ENCODE measurements around the gene MIGA2. TPM values are rescaled to one million over a fixed set of nuclear protein-coding genes. Genes with fewer than 3 reads are reported as not detected.
A peak's percentile ranks its signal among the peaks of the same experiment; 100 is the strongest.

The MIGA2 gene
- total and polyA plus RNA-seq, 2 of the 8 experiments (the other 6 are each of a cell fraction or from before 2014, with no cell fraction given), result 24.6 to 39.0 TPM

DNA sequence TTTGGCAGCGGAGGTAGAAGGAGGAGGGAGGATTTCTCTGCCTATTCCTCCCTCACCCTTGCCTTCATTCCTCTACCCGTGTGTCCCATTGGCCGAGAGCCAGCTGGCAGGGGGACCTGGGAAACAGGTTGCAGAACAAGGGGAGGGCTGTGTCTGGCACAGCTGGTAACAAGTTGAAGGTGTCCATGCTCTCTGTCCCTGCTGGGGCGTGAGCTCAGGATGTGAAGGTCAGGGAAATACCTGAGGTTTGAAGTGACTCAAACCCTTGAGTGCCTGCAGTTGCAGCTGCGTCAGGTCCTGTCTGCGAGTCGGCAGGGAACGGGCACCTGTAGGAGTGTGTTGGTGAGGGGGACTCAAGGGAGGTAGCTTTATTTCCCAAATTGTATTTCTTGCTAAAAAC, 16.2 kb downstream of the MIGA2 start:
- FAIRE-seq, result no peak
- no peak overlapping the region for H2BK5ac ChIP-seq (ENCODE audit: low read depth, low read length)
- no peak for DNase-seq (ENCODE audit: low read depth in 1 of 2, low spot score in 2 of 2)
- no peak overlapping the region for H2BK20ac ChIP-seq (ENCODE audit: low read length)
- H3K36me3 ChIP-seq (ENCODE audit: control insufficient read depth in 2 of 4, insufficient read depth in 4 of 4, low read length in 3 of 4), result peaks cover 4 to 24% (median 9%) of the 10 kb centered on the region in 4 experiments; a peak in 7 of 8 replicates
- H3K14ac ChIP-seq (ENCODE audit: insufficient read length), result no peak overlapping the region
- H3K4me2 ChIP-seq (ENCODE audit: insufficient read depth in 1 of 2, low read depth in 2 of 2, low read length in 2 of 2), result no peak overlapping the region
- H3K4me1 ChIP-seq (replicated peaks in 1 of 4; ENCODE audit: control insufficient read depth in 3 of 4, insufficient read depth in 4 of 4, low read length in 3 of 4), result no peaks in the 10 kb centered on the region
- H2BK12ac ChIP-seq (ENCODE audit: low read depth, low read length), result no peak overlapping the region
- H3K4ac ChIP-seq (replicated peaks; ENCODE audit: insufficient read length, low read depth, low read length), result no peak overlapping the region
- no peak overlapping the region for H3K27ac ChIP-seq (ENCODE audit: low read depth, low read length)
- H3K79me2 ChIP-seq (ENCODE audit: control insufficient read depth in 1 of 2, insufficient read depth in 2 of 2, low read length in 2 of 2), result no peaks in the 10 kb centered on the region
- no peaks in the 10 kb centered on the region for H3K79me1 ChIP-seq (ENCODE audit: low read depth, low read length)
- no peak overlapping the region for H3K4me3 ChIP-seq (ENCODE audit: extremely low read depth in 1 of 4, insufficient read depth in 2 of 4, low read depth in 3 of 4, low read length in 4 of 4)
- no peak overlapping the region for H2BK15ac ChIP-seq (ENCODE audit: low read length)
- no peaks in the 10 kb centered on the region for H3K27me3 ChIP-seq (replicated peaks in 1 of 4; ENCODE audit: control insufficient read depth in 3 of 4, extremely low read depth in 1 of 4, insufficient read depth in 3 of 4, low read length in 3 of 4)
- no peak overlapping the region for H4K91ac ChIP-seq (replicated peaks; ENCODE audit: insufficient read length, low read length)
- H3K9me3 ChIP-seq (ENCODE audit: insufficient read depth in 2 of 2, low read depth in 1 of 2, low read length in 1 of 2), result no peaks in the 10 kb centered on the region
- H4K5ac ChIP-seq (ENCODE audit: insufficient read length, low read depth, low read length), result no peak overlapping the region
- H3K18ac ChIP-seq (ENCODE audit: extremely low read depth, low read length), result no peak overlapping the region
- no peak overlapping the region for H2BK120ac ChIP-seq (replicated peaks; ENCODE audit: low read depth, low read length)
- POLR2A ChIA-PET (ENCODE audit: partially characterized antibody), result interaction anchor here (0.7 to 1.2 kb wide), 2 partner anchors 16 to 25 kb away, joined by 3 read pairs; partner anchors contain the start of gene MIGA2
- no peaks in the 10 kb centered on the region for H3K23me2 ChIP-seq (ENCODE audit: low read depth, low read length)
- no peak overlapping the region for H3K9ac ChIP-seq (replicated peaks in 1 of 4; ENCODE audit: extremely low read depth in 1 of 4, low read depth in 3 of 4, low read length in 3 of 4)
- no peak overlapping the region for H2AFZ ChIP-seq (ENCODE audit: low read length)
- peak overlapping the region; percentile 57; the same call in 1 of the 2 replicates for H4K8ac ChIP-seq (ENCODE audit: extremely low read depth, insufficient read depth, low read length)
- H3K23ac ChIP-seq (ENCODE audit: insufficient read length), result no peak overlapping the region
- CTCF ChIA-PET (ENCODE audit: partially characterized antibody), result interaction anchor here (1.3 kb wide), 1 partner anchor 60 kb away, joined by 3 read pairs; no protein-coding TSS in a partner anchor
- H4K20me1 ChIP-seq (replicated peaks in 1 of 2; ENCODE audit: control insufficient read depth in 1 of 2, insufficient read depth in 2 of 2, low read length in 2 of 2), result peaks cover 0 to 2% of the 10 kb centered on the region in 2 experiments
- 94% methylated on average over 8 of the region's 8 CpGs; no CpG with 5 or more reads in 1 of the 2 experiments for WGBS, 2 experiments (ENCODE audit: extremely low coverage in 1 of 2, insufficient coverage in 1 of 2, insufficient read length in 1 of 2, insufficient replicate concordance in 2 of 2, low coverage in 1 of 2, low lambda C conversion rate in 2 of 2, missing lambda C conversion rate in 1 of 2)
- no peak overlapping the region for H3K56ac ChIP-seq (replicated peaks; ENCODE audit: insufficient read length, low read depth, low read length)
- H2AK5ac ChIP-seq (ENCODE audit: low read depth, low read length), result no peak overlapping the region
- TF ChIP-seq KDM5A (IDR thresholded peaks at IDR 0.05; ENCODE audit: low read length) (no peak), JUND (IDR thresholded peaks at IDR 0.05; ENCODE audit: low read length) (no peak), USF2 (IDR thresholded peaks at IDR 0.05; ENCODE audit: low read length) (no peak), SUZ12 (IDR thresholded peaks at IDR 0.05; ENCODE audit: low read length) (no peak), TAF7 (optimal IDR thresholded peaks at IDR 0.05; ENCODE audit: borderline replicate concordance, low read depth, low read length) (no peak), SRF (IDR thresholded peaks at IDR 0.05; ENCODE audit: low read depth, low read length) (no peak), RBBP5 (IDR thresholded peaks at IDR 0.05; ENCODE audit: borderline replicate concordance, low read depth, low read length) (no peak), BRCA1 (IDR thresholded peaks at IDR 0.05; ENCODE audit: low read depth, low read length) (no peak), SP1 (IDR thresholded peaks at IDR 0.05; ENCODE audit: low read depth, low read length) (no peak), SP2 (IDR thresholded peaks at IDR 0.05; ENCODE audit: low read length) (no peak), KDM1A (IDR thresholded peaks at IDR 0.05; ENCODE audit: borderline replicate concordance, low read length) (no peak), ZNF274 (IDR thresholded peaks at IDR 0.05; ENCODE audit: borderline replicate concordance, extremely low read depth, low read length) (no peak), CREB1 (IDR thresholded peaks at IDR 0.05) (no peak), EGR1 (IDR thresholded peaks at IDR 0.05; ENCODE audit: borderline replicate concordance, low read depth, low read length) (no peak)

Data from H1 (cell line).